MM.1S (cell line): Measurements from ENCODE around the gene NATD1.

Experiments used
- DNase-seq: peaks from one replicate; pipeline ENCODE4 v3.0.0-alpha.2; 2015
- H2AFZ ChIP-seq: fragments of 300-600 bp; sonication (generic); 2 replicates; pipeline ENCODE4 v1.6.0; 2016; ENCODE audit warnings: antibody characterized with exemption, low read length
- H3F3A ChIP-seq: fragments of 300-600 bp; sonication (generic); 2 replicates; pipeline ENCODE4 v1.6.1; 2016; ENCODE audit warnings: mild to moderate bottlenecking, antibody characterized with exemption, low read length, moderate library complexity, mixed read lengths; ENCODE audit not compliant: insufficient read depth
- H3K27ac ChIP-seq: fragments of 300-600 bp; sonication (generic); 2 replicates; pipeline ENCODE4 v1.5.1; 2016; ENCODE audit warnings: mild to moderate bottlenecking, low read length
- H3K27me3 ChIP-seq: fragments of 300-600 bp; sonication (generic); replicated peaks from 2 replicates; pipeline ENCODE4 v1.6.0; 2016; ENCODE audit warnings: low read length; ENCODE audit not compliant: insufficient read depth
- H3K36me3 ChIP-seq: fragments of 300-600 bp; sonication (generic); replicated peaks from 2 replicates; pipeline ENCODE4 v1.6.1; 2016; ENCODE audit warnings: mild to moderate bottlenecking, low read length, mixed read lengths; ENCODE audit not compliant: insufficient read depth
- H3K4me1 ChIP-seq: fragments of 300-600 bp; sonication (generic); 2 replicates; pipeline ENCODE4 v1.6.1; 2016; ENCODE audit warnings: low read length, mixed read lengths
- H3K4me2 ChIP-seq: fragments of 300-600 bp; sonication (generic); 2 replicates; pipeline ENCODE4 v1.6.0; 2016; ENCODE audit warnings: low read depth, low read length
- H3K4me3 ChIP-seq: fragments of 300-600 bp; sonication (generic); 2 replicates; pipeline ENCODE4 v1.5.1; 2016; ENCODE audit warnings: low read length, mixed read lengths
- H3K79me2 ChIP-seq: fragments of 300-600 bp; sonication (generic); 2 replicates; pipeline ENCODE4 v1.6.1; 2016; ENCODE audit warnings: mixed run types, low read length, mixed read lengths
- H3K9ac ChIP-seq: fragments of 300-600 bp; sonication (generic); 2 replicates; pipeline ENCODE4 v1.6.1; 2016; ENCODE audit warnings: low read length, mixed read lengths
- H3K9me2 ChIP-seq: fragments of 300-600 bp; sonication (generic); replicated peaks from 2 replicates; pipeline ENCODE4 v1.6.1; 2016; ENCODE audit warnings: mild to moderate bottlenecking, low read length, mixed read lengths; ENCODE audit not compliant: insufficient read depth
- H3K9me3 ChIP-seq: fragments of 300-600 bp; sonication (generic); replicated peaks from 2 replicates; pipeline ENCODE4 v1.6.1; 2016; ENCODE audit warnings: mild to moderate bottlenecking, low read length, mixed read lengths; ENCODE audit not compliant: insufficient read depth
- H4K20me1 ChIP-seq: fragments of 300-600 bp; sonication (generic); 2 replicates; pipeline ENCODE4 v1.6.1; 2016; ENCODE audit warnings: mild to moderate bottlenecking, low read length, moderate library complexity, mixed read lengths; ENCODE audit not compliant: insufficient read depth
- EZH2 ChIP-seq: fragments of 300-600 bp; sonication (generic); optimal IDR thresholded peaks from 2 replicates; pipeline ENCODE3; 2017; ENCODE audit warnings: low read depth, mild to moderate bottlenecking, antibody characterized with exemption, low read length, mixed read lengths
- EZH2phosphoT487 ChIP-seq: fragments of 300-600 bp; sonication (generic); IDR thresholded peaks from 2 replicates; pipeline ENCODE4 v1.6.1; 2018; ENCODE audit warnings: antibody characterized with exemption, low read length
- TF ChIP-seq, protein P1 (sequence below): fragments of 300-600 bp; sonication (generic); IDR thresholded peaks from 2 replicates; pipeline ENCODE4 v1.5.1; 2016; ENCODE audit warnings: antibody characterized with exemption, low read length, mixed read lengths

NATD1 gene

GRCh38 chr17:21269394-21269793 is 16.2 kb upstream of the NATD1 start:
- no peak overlapping the region for H3K4me3 ChIP-seq
- H3F3A ChIP-seq: no peaks in the 10 kb centered on the region
- H3K4me1 ChIP-seq: peaks cover 5% of the 10 kb centered on the region; the same call in 1 of the 2 replicates
- TF ChIP-seq, protein P1, sequence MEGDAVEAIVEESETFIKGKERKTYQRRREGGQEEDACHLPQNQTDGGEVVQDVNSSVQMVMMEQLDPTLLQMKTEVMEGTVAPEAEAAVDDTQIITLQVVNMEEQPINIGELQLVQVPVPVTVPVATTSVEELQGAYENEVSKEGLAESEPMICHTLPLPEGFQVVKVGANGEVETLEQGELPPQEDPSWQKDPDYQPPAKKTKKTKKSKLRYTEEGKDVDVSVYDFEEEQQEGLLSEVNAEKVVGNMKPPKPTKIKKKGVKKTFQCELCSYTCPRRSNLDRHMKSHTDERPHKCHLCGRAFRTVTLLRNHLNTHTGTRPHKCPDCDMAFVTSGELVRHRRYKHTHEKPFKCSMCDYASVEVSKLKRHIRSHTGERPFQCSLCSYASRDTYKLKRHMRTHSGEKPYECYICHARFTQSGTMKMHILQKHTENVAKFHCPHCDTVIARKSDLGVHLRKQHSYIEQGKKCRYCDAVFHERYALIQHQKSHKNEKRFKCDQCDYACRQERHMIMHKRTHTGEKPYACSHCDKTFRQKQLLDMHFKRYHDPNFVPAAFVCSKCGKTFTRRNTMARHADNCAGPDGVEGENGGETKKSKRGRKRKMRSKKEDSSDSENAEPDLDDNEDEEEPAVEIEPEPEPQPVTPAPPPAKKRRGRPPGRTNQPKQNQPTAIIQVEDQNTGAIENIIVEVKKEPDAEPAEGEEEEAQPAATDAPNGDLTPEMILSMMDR: no peak
- TF ChIP-seq EZH2: no peak
- TF ChIP-seq EZH2phosphoT487: no peak
- no peaks in the 10 kb centered on the region for H3K27me3 ChIP-seq
- no peak overlapping the region for H3K9ac ChIP-seq
- H3K4me2 ChIP-seq: no peak overlapping the region
- no peaks in the 10 kb centered on the region for H3K36me3 ChIP-seq
- no peaks in the 10 kb centered on the region for H3K9me2 ChIP-seq
- no peak for DNase-seq
- no peaks in the 10 kb centered on the region for H3K9me3 ChIP-seq
- no peaks in the 10 kb centered on the region for H4K20me1 ChIP-seq
- H3K79me2 ChIP-seq: no peaks in the 10 kb centered on the region
- no peak overlapping the region for H2AFZ ChIP-seq
- no peak overlapping the region for H3K27ac ChIP-seq

- Histone ChIP-seq H3K27ac (no peak overlapping the region), H3K27me3 (no peaks in the 10 kb centered on the region), H3K36me3 (no peaks in the 10 kb centered on the region), H3K4me1 (peaks cover 5% of the 10 kb centered on the region; the same call in 1 of the 2 replicates), H3K79me2 (no peaks in the 10 kb centered on the region), H3K4me3 (no peak overlapping the region), H4K20me1 (no peaks in the 10 kb centered on the region), H3K4me2 (no peak overlapping the region), H3K9ac (no peak overlapping the region), H2AFZ (peak overlapping the region; percentile 34; the same call in 1 of the 2 replicates), H3K9me2 (no peaks in the 10 kb centered on the region), H3F3A (no peaks in the 10 kb centered on the region), H3K9me3 (no peaks in the 10 kb centered on the region)
- TF ChIP-seq EZH2phosphoT487: no peak
- TF ChIP-seq EZH2: no peak
- TF ChIP-seq, protein P1: no peak
- no peak for DNase-seq
Measured at GRCh38 chr17:21268596-21269188, 15.5 kb upstream of the NATD1 start.

- Histone ChIP-seq H3K9ac (no peak overlapping the region), H3K9me3 (no peaks in the 10 kb centered on the region), H3K4me1 (peaks cover 5% of the 10 kb centered on the region; the same call in 1 of the 2 replicates), H3K27me3 (no peaks in the 10 kb centered on the region), H3K79me2 (no peaks in the 10 kb centered on the region), H3F3A (no peaks in the 10 kb centered on the region), H3K4me2 (no peak overlapping the region), H3K4me3 (no peak overlapping the region), H3K27ac (no peak overlapping the region), H3K36me3 (no peaks in the 10 kb centered on the region), H3K9me2 (no peaks in the 10 kb centered on the region), H2AFZ (no peak overlapping the region), H4K20me1 (no peaks in the 10 kb centered on the region)
- DNase-seq: no peak
- TF ChIP-seq EZH2 (no peak), EZH2phosphoT487 (no peak)
- TF ChIP-seq, protein P1: no peak
Measured at GRCh38 chr17:21263376-21263775, 10.2 kb upstream of the NATD1 start.
